Inflammatory macrophage treated with lipopolysaccharide for 4 hours (primary cell): Measurements from ENCODE around the gene EZR.

Source experiments
- DNase-seq: peaks from one replicate; pipeline ENCODE4 v3.0.0-alpha.2; 2020

The EZR gene

DNA sequence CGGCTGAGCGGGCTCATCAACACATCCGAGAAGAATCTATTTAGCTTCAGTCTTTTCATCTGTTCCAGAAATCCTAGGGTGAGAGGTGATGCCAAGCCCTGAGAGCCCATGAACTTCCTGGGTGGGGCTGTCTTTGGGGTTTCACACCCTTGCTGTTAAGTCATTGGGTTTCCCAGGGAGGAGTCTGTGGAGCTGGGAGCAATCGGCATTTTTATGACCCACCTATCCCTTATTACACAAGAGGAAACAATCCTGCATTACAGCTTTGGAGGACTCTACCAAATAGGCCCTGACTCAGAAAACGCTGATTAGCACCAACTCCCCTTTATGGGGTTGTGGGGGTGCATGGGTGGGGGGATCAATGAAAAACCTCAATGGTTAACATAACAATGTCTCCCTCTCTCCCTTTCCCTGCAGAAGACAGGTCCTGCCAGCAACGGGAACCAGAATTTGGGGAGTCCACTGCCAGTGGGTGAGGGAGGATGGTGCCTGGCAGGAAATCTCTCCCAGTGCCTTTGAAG is 46.3 kb downstream of the EZR start:
- peak; percentile 54 for DNase-seq

DNA sequence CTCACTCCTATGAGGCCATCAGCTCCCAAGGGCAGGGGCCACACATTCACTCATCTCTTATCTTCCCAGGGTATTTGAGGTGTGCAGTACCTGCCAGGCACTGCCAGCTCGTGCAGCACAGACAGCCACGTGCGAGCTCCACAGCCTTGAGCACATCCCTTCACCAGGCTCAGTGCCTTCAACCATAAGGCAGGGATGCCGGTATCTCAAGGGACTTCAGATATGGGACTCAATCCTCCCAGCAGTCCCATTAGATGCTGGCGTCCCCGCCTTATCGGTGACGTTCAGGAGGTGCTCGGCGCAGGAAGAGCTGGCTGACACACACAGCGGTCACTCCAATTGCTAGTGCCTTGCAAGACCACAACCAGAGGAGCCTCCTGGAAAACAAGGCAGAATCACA is 47.0 kb downstream of the EZR start:
- DNase-seq: no peak

DNA sequence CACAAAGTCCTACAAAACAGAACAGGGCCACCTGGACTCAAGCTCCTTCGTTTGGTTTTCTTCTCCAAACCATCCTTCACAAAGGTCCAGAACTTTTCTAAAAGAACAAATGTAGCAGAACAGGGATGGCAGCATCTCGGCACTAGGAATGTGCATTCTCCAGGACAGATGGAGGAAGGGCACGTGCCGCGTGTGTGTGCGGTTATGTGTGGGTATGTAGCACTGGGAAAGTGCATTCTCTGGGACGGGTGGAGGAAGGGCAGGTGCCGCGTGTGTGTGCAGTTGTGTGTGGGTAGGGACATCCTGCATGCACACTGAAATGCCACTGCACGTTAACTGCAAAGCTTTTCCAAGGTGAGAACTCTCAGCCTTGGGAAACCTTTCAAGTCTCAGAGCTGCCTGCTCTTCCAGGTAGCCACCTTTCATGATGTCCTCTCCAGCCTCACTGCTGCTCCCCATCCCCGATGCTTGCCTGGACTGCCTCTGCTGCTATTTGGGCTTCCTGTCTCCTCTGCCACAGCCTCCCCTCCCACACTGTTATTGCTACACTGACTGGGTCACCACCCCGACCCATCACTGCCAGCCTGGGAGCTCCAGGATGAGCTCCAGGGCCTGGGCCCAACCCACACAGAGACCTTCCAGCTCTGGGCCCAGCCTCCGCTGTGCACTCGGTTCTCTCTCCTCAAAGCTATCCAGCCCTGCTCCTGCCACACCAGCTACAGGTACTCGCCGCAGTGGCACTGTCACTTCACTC is 47.6 kb downstream of the EZR start:
- peak; percentile 39 for DNase-seq

DNA sequence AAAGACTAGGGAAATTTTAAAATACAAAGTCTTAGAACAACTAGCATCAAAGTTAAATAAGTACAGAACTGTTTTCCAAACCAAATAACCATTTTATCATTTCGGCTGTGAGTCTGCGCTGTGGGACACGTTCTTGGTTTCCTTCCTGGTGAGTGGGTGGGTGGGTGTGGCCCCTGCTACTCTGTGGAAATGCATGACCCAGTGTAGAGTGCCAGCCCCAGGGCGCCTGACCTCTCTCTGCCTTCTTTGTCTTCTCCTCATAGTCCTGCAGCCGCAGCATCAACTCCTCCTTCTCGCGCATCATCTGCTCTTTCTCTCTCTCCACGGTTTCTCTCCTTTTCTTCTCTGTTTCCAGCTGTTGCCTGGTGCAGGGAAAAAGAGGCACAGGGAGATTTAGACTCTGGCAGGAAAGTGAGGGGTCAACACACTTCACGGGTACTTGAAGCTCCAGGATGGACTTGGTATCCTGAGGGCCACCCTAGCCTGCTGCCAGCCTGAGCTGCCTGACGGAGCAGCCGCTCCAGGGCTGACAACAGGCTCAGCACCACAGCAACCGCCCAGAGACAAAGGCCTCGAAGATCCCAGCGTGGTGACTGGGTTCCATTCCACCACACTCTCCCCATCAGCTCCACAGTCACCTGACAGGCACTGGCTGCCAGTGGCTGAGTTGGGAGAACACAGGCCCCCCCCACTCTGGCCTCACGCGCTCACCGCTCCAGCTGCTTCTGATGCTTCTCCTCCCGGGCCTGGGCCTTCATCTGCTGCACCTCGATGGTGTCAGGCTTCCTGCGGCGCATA is 48.4 kb downstream of the EZR start:
- peak; percentile 4 for DNase-seq

DNA sequence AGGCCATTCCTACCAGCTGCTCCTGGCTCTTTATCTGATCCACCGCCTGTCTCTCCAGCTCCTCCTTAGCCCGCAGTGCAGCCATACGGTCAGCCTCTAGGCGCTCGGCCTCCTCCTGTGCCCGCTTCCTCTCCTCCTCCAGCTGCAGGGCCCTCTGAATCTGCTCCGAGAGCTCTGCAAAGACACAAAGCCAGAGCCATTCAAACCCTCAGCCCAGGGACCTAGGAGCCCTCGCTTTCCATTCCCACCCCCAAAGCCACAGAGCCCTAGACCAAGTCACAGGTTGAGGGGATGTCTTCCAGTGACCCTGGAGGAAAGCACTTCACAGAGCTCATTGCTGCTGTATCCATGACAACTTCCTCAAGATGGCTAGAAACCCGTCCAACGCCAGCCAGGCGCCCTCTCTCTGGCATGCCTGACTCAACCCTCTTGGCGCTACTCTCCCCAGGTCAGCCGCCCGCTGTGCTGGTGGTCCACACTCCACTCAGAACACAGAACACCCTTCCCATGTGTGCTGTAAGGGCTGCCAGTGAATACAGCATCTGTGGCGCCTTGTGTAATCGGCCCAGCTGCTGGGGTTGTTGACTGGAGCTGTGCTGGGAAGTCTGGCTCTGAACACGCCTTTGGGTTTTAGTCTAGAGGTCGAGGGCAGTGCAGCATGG is 49.3 kb downstream of the EZR start:
- no peak for DNase-seq

DNA sequence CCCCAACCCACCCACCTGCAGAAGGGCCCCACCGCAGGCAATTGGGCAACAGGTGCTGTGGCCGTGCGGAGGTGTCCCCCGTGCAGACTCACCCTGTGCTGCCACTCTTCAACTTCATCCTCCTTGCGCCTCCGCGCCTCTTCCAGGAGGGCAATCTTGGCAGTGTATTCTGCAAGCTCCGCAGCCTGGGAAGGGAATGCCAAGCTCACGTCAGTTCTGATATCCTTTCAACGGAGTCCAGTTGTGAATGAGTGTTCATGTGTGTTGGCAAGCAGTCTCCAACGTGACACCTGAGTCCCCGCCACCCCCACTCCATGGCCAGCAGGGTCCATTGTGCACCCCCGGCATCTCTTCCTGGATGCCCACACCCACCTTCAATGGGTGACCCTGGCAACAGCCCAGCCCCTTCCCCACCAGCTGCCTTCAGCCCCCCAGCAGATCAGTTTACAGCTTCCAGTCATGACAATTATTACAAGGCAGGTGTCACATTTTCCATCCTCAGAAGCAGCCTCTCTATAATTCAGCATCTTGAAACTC is 49.9 kb downstream of the EZR start:
- DNase-seq: no peak

DNA sequence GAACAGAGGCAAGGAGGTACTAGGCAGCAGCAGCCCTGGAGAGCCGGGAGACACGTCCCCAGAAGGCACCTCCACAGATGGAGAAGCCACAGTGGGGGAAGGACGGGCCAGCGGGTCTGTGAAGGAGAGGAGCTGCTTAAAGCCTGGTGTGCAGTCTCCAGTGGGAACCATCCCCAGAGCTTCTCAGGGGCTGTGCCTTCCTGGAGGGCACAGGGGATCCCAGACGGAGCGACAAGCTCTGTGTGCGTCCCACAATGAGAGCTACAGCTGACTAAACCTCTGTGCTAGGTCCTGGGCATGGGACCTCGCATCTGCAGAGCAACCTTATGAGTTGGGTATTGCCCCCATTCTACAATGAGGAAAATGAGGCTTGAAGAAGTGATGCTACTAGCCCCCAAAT is 50.7 kb downstream of the EZR start:
- no peak for DNase-seq

DNA sequence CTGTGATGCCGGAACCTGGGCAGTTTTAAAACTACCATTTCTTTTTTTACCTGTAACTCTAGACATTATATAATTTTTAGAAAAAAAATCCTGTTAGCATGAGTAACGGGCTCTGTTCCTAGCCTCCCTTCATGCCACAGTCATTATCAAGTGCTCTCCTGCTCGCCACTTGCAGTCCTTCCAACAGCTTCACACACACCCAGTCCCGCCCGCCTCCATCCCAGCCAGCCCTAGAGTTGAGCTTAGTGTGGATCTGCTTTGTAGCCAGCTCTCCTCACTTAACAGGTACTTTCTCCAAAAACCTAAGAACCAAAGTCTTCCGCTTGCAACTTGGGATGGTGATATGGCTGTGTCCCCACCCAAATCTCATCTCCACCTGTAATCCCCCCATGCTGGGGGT is 51.5 kb downstream of the EZR start:
- no peak for DNase-seq

DNA sequence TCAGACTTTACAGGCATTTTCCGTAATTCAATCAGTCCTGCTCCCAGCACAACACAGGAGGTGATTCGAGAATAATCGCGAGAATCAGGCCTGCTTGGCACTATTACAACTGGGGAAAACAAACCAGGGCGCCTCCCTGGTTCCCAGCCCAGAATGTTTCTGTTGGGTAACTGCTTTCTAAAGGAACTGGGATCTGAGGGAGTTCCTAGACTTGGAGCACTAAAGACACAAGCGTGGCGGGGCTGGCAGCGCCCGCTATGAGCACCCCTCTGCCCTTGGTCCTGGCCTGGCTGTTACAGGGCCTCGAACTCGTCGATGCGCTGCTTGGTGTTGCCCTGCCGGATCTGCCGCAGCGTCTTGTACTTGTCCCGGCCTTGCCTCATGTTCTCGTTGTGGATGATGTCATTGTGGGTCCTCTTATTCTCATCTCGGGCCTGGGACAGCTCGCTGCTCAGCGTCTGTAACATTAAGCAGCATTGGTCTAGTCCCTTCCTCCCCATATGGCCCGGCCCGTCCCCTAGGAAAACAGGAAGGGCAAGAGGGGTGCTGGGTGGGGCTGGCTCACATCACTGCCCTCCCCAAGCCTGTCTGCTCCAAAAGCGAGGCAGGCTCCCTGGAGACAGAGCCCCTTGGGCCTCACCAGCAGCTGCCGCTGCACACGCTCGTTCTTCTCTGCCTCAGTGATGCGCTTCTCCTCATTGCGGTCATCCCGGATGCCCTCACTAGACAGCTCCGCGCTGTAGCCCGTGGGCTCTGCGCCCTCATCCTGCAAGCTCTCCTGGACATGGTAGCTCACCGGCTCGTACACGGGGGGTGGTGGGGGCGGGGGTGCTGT is 52.3 kb downstream of the EZR start:
- DNase-seq: no peak

DNA sequence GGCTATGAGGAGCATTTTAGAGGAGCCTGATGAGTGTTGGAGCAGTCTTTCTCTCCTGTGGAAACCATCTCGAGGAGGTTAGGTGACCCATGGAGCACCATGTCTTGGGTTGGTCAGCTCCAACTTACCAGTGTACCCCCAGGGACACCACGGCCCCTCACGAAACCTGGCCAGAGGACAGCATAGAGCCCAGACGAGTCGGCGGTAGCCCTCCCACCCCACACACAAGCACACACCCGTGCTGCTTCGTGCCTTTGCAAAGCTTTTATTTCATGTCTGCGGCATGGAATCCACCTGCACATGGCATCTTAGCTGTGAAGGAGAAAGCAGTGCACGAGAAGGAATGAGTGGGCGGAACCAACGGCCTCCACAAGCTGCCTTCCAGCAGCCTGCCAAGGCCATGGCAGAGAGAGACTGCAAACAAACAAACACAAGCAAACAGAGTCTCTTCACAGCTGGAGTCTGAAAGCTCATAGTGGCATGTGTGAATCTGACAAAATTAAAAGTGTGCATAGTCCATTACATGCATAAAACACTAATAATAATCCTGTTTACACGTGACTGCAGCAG is 53.6 kb downstream of the EZR start:
- no peak for DNase-seq

DNA sequence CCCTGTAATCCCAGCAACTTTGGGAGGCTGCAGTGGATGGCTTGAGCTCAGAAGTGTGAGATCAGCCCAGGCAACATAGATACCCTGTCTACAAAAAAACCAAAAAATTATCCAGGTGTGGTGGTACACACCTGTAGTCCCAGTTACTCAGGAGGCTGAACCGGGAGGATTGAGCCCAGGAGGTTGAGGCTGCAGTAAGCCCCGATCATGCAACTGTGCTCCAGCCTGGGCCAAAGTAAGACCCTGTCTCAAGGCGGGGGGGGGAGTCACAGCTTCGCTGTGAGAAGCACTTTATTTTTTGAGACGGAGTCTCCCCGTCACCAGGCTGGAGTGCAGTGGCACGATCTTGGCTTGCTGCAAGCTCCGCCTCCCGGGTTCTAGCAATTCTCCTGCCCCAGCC is 54.2 kb downstream of the EZR start:
- DNase-seq: no peak

DNA sequence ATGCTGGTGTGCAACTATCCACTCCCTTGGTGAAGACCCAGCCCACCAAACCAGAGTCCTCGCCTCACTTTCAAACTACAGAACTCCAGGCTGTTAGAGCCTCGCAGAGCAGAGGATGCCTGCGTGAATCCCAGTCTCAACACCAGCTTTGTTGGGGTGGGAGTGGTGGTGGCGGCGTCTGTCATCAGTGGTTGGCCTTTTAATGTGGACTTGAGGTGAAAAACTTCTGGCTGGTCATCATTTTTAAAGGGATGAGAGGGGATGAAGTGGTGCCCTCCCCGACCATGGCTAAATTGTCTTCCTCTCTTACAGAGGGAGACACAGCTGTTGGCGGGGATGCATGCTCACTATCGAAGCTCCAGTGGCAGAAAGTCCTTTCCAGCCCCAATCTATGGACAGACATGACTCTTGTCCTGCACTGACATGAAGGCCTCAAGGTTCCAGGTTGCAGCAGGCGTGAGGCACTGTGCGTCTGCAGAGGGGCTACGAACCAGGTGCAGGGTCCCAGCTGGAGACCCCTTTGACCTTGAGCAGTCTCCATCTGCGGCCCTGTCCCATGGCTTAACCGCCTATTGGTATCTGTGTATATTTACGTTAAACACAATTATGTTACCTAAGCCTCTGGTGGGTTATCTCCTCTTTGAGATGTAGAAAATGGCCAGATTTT is 54.9 kb downstream of the EZR start:
- DNase-seq: no peak

DNA sequence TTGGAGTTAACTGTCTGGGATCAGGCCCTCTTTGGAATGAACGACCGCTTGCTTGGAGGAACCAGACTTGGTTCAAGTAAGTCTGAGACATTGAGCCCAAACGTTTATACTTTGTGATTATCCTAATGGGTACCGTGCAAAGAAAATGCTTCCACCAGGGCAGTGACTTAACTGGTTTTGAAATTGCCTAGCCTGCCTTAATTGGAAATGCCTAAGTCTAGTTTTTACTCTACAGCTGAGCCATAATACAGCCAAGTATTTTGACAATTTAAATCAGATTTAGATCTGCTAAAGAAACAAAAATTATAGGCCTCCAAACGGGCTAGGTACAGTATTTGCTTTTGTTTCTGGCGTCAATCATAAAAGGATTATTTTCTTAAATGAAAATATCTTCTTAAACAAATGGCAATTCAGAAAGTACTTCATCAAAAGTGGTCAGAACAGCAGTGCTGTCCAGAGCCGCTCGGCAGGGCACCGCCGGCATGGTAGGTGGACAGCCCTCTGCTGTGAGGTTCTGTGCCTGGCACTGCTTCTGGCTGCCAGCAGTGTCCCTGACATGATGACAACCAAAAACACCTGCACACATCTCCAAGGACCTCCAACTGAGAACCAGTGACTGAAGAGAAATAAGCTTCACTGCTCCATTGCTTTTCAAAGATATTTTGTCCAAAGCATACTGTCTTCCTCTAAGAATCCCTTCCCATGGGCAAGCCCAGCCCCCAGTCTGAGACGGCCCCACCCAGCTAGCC is 55.6 kb downstream of the EZR start:
- DNase-seq: no peak

DNA sequence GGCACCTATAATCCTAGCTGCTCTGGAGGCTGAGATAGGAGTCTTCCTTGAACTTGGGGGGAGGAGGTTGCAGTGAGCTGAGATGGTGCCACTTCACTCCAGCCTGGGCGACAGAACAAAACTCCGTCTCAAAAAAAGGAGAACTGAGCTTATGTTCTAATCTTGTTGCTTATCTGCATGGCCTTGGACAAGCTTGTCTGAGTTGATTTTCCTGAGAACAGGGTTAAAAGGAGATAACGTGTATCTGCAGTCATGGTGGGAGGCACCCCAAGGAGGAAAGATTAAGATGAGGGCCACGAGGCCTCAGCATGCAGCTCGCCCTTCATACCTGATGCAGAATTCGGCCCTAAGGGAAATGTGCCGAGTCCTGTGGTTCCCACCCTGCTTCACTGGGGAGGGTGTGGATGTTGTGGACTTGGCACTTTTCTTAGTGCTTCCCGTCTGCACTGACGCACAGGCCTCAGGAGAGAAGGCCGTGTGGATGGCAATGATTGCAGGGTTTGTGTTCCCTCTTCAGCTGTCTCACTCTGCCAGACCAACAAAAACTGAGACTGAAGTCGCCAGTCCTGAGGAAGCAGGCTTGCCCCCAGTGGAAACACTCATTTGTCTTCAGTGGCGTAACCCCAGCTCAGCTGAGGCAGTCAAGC is 56.3 kb downstream of the EZR start:
- no peak for DNase-seq

DNA sequence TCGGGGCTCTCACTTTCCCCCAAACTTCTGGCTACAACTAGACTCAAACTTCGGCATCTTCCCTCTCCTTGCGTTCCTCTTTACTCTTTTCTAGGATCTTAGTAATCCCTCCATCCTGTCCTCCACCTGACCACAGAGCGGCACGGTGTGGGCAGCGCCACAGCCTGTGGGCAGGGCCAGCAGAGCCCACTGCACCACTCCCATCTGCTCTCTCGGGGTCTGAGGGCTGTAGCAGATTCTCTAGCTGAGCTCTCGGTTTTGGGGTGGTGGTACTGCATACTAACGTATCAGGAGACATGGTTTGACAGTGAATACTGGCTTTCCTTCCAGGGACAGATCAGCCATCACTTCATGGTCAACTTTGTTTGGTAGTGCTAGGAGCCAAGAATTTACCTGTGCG is 57.4 kb downstream of the EZR start:
- no peak for DNase-seq

DNA sequence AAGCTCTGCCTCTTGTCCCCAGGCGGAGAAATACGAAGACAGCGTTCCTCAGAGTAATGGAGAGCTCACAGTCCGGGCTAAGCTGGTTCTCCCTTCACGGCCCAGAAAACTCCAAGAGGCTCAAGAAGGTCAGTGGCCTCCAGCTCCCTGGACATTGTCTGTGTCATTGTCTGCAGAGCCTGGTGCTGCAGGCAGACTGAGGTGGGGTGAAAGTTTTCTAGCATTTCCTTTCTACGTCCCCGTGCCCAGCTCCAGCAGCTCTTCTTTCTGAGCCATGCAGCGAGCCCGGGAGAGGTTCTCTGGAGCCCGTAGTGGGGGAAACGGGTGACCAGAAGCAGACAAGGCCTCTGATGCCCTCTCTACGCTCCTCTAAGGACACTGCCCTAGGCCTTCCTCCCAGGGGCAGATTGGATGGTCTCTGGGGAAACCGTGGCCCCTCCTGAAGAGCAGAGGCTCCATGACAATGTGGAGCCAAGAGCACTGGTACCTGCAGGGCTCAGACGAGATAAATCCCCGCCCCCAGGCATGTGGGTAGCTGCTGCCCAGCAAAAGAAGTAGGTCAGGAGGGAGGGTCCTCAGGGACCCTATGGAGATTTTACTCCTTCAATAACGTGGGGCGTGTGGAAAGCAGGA is 58.4 kb downstream of the EZR start:
- DNase-seq: no peak

DNA sequence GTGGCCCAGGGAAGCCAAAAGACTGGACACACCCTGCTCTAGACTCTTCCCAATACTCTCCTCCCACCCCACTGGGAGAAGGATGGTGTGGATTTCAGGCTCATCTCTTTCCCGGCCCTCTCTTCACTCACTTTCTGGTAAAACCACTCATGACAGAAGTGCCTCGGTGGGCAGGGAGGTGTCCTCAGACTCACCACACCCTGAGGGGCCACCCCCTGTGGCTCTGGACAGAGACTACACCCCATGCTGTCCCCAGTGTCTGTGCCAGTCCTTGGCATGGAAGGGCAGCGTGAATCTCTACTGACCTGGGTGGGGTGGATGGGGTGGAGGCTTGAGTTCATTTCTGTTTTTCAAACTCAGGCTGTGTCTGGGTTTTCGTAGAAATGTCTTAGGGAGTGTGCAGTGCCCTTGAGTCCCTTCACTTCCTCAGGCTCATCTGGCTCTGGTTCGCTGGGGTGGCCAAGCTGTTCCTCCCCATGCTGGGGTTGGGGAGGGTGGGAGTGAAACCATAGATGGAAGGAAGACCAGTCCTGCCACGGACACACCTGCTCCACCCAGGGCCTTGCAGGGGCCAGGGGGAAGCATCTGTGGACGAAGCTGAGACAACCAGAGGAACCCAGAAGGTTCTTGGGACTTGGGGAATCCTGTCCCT is 59.1 kb downstream of the EZR start:
- DNase-seq: no peak

DNA sequence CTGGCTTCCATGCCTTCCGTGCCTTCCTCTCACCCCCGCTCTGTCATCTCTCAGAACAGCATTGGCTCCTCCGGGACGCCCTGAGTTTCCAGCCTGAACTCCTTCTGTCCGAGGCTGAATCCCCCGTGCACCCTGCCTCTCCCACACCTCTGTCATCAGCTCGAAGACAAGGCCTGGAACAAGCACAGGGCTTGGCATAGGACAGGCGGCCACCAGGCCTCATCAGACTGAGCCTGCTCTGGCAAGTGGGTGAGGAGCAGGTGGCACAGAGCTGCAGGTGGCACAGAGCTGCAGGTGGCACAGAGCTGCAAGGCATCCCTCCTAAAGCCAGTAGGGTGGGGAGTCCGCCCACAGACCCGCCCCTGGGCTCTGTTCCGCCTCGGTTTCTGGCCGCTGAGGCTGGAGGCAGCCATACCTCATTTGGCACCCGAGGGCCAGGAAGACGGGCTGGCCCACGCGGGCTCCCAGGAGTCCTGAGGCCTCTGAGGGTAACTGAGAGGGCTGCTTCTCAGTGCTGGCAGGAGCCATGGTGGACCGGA is 60.2 kb downstream of the EZR start:
- no peak for DNase-seq

DNA sequence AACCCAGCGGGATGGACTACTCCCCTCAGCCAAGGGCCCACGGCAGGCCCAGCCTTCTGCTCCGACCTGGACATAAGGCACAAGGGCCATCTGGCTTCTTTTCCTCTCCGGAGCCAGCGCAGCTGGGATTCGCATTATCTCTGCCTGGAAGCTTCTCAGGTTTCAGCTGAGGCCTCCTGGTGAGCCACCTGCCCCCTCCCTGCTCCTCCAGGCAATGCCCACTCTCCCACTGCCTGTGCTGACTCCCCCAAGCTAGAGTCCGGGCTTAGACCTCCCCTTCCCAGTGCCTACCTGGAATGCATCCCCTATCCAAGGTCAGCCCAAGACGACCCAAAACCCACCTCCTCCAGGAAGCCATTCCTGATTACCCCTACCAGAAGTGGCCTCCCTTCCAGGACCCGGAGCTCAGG is 60.7 kb downstream of the EZR start:
- no peak for DNase-seq
